ENCODE results near the gene ATG16L1. TPM values are rescaled to one million over a fixed set of nuclear protein-coding genes. Genes with fewer than 3 reads are reported as not detected.

ATG16L1 gene
- total RNA-seq, 2 experiments from 2014 or later: 55.9 to 58.9 TPM

DNA sequence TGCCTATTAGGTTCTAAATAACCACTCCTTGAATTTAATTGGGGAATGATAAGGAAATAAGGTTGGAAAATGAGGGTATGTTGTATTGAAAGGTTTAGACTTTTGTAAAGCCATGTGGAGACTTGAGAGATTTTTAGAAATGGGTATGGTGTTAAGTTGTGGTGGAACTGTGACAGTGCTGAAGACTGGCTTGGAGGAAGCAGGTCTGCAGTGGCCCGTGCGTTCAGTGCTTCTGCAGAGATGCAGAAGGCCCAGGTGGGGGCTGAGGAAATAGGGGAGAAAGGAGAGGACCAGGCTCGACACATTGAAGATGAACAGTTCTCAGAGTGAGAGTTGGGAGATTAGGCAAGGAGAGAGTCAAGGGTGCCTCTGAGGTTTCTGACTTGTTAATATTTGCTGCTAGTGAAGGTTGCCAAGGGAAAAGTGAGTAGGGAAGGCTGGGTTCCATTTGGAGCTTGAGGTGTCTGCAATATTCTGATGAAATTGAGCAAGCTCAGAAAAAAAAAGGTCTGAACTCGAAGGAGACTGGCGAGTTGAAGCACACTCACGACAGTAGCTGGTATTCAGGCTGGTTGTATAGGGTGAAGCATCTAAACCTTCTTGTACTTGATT is 30.6 kb downstream of the ATG16L1 start:
- ChIA-PET POLR2A (interaction anchor here (1.5 kb wide), 1 partner anchor 14 kb away, joined by 3 read pairs; no protein-coding TSS in a partner anchor), CTCF (no interaction called here)
- H3K27ac Mint-ChIP-seq: peak overlapping the region; percentile 15
- H3K9me3 Mint-ChIP-seq: no peaks in the 10 kb centered on the region
- no peak for DNase-seq
- peaks cover 10% of the 10 kb centered on the region for H3K4me1 Mint-ChIP-seq
- no peak overlapping the region for H3K4me3 Mint-ChIP-seq
- H3K27me3 Mint-ChIP-seq: no peaks in the 10 kb centered on the region
- peaks cover 76% of the 10 kb centered on the region for H3K36me3 Mint-ChIP-seq (ENCODE audit: low read depth)

DNA sequence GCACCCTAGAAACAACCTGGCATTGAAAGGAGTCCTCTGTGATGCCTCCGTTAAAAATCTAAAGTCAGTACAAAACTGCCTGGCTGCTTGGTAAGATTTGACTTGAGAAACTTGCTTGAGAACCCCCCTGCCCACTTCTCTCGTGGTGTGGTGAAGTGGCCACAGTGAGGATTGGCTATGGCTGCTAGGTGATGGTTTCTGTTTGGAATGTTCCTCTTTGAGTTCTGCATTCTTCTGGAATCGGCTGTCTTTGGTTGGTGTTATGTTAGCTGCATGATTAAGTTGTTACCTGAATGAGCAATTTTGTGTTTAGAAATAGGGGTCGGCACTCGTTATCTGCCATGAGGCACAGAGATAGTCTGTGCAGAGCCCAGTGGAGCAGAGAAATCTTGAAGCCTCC is 34.4 kb downstream of the ATG16L1 start:
- no peak for DNase-seq
- POLR2A ChIA-PET: no interaction called here
- Mint-ChIP-seq H3K4me1 (peaks cover 8% of the 10 kb centered on the region), H3K9me3 (no peaks in the 10 kb centered on the region), H3K27ac (no peak overlapping the region), H3K4me3 (no peak overlapping the region), H3K27me3 (no peaks in the 10 kb centered on the region), H3K36me3 (ENCODE audit: low read depth) (peaks cover 76% of the 10 kb centered on the region)
- CTCF ChIA-PET: no interaction called here

DNA sequence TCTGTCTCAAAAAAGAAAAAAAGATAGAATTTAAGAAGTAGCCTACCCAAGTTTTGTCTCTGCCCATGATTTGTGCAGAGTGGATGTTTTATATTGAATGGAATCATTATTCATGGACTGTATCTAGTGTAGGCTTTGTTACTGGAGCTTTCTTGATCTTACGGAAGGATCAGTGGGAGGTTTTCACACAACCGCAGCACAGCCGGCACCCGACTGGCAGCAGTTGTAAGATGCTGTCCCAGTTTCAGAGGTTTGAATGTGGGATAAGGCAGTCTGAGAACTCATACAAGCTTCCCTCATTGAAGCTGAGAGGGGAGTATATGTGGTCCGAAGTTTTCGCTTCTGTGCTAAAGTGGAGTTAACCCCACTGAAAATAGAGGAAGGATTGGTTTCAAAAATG is 36.4 kb downstream of the ATG16L1 start:
- POLR2A ChIA-PET: interaction anchor here (1.0 kb wide), 1 partner anchor 17 kb away, joined by 3 read pairs; no protein-coding TSS in a partner anchor
- CTCF ChIA-PET: no interaction called here
- DNase-seq: no peak
- H3K27ac Mint-ChIP-seq: no peak overlapping the region
- no peaks in the 10 kb centered on the region for H3K9me3 Mint-ChIP-seq
- H3K27me3 Mint-ChIP-seq: no peaks in the 10 kb centered on the region
- peaks cover 3% of the 10 kb centered on the region for H3K4me1 Mint-ChIP-seq
- H3K4me3 Mint-ChIP-seq: no peak overlapping the region
- peaks cover 76% of the 10 kb centered on the region for H3K36me3 Mint-ChIP-seq (ENCODE audit: low read depth)

DNA sequence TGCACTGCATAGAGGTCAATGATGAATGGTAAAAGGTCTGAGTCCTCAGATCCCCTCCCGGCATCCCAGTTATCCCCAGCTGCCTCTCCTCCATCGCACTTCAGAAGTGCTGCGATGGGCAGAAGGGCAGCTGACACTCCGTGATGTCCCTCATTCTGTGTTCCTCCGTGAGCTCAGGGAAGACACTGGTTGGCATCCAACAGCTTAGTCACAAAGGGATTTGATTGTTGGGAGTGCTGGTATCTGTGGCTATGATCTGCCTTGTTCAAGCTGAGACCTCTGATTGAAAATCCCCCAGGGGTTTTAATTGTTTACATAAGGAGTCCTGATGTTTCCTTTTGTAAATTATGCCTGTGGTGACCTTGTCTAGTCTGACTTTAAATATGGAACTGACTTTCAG is 37.2 kb downstream of the ATG16L1 start:
- H3K36me3 Mint-ChIP-seq (ENCODE audit: low read depth): peaks cover 80% of the 10 kb centered on the region
- H3K27me3 Mint-ChIP-seq: no peaks in the 10 kb centered on the region
- H3K4me1 Mint-ChIP-seq: peaks cover 2% of the 10 kb centered on the region
- H3K9me3 Mint-ChIP-seq: no peaks in the 10 kb centered on the region
- no peak overlapping the region for H3K4me3 Mint-ChIP-seq
- no peak for DNase-seq
- H3K27ac Mint-ChIP-seq: peak overlapping the region; percentile 9
- CTCF ChIA-PET: no interaction called here
- POLR2A ChIA-PET: interaction anchor here (1.3 kb wide), 1 partner anchor 21 kb away, joined by 3 read pairs; no protein-coding TSS in a partner anchor

DNA sequence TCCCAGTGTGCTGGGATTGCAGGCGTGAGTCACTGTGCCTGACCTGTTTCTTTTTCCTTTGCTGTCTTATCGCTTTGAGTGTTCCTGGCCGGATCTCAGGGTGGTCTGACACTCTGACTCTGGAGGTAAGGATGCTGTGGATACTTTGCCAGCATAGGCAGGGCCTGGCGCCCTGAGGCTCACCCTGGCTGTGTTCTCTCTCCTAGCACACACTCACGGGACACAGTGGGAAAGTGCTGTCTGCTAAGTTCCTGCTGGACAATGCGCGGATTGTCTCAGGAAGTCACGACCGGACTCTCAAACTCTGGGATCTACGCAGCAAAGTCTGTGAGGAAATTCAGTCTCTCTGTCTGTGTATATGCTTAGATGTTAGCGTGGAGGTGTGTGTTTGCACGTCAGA is 38.2 kb downstream of the ATG16L1 start:
- Mint-ChIP-seq H3K36me3 (ENCODE audit: low read depth) (peaks cover 88% of the 10 kb centered on the region), H3K9me3 (no peaks in the 10 kb centered on the region), H3K27ac (no peak overlapping the region), H3K27me3 (no peaks in the 10 kb centered on the region), H3K4me3 (no peak overlapping the region), H3K4me1 (peaks cover 2% of the 10 kb centered on the region)
- ChIA-PET POLR2A (interaction anchor here (1.2 to 1.3 kb wide), 2 partner anchors 10 to 22 kb away, joined by 3 to 5 read pairs; no protein-coding TSS in a partner anchor), CTCF (no interaction called here)
- DNase-seq: no peak

DNA sequence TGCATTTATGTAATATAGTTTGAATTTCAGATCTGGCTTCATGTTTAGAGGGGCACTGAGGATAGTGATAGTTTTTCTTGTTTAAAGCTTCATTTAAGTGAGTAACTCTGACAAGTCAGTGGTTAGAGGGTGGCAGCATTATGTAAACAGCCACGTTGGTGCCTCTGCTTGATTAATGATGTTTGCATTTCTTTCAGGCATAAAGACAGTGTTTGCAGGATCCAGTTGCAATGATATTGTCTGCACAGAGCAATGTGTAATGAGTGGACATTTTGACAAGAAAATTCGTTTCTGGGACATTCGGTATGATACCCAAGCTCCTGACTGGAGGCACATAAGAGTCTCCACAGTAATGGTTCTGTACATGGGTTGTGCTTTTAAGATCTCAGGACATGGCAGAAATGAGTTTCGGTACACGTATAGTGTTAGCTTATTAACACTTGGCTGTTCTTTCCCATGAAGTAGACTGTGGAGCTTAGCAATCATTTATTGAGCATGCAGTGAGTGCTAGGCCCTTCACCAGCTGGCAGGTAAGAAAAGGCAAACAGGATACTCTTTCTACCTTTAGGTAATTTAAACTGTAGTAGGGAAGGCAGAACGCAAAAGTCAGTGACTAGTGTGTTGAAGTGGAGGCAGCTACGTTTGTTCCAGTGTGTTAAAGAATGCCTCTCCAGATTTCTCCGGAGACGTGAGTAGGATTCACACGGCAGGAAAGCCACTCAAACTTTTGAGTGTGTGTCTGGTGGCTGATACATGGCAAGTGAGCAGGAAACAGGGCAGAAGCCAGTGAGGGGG is 38.8 kb downstream of the ATG16L1 start:
- Mint-ChIP-seq H3K4me3 (no peak overlapping the region), H3K4me1 (no peaks in the 10 kb centered on the region), H3K27ac (no peak overlapping the region), H3K9me3 (no peaks in the 10 kb centered on the region), H3K36me3 (ENCODE audit: low read depth) (peaks cover 88% of the 10 kb centered on the region), H3K27me3 (no peaks in the 10 kb centered on the region)
- CTCF ChIA-PET: no interaction called here
- POLR2A ChIA-PET: interaction anchor here (1.2 kb wide), 1 partner anchor 10 kb away, joined by 5 read pairs; no protein-coding TSS in a partner anchor
- no peak for DNase-seq

DNA sequence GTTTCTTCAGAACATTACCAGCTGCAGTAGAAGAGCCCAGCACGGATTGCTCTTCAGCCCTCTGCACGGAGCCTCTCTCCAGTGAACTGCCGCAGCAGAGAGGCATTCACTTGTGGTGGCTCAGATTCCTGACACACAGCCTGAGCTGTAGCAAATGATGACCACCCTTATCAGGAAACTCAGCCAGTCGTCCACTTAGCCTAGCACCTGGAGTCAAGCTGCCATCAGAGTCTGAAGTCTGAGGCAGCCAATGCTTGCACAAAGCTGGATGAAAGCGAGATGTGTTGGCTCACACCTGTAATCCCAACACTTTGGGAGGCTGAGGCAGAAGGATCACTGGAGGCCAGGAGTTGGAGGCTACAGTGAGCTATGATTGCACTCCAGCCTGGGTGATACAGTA is 44.4 kb downstream of the ATG16L1 start:
- Mint-ChIP-seq H3K4me3 (no peak overlapping the region), H3K9me3 (no peaks in the 10 kb centered on the region), H3K27ac (no peak overlapping the region), H3K4me1 (no peaks in the 10 kb centered on the region), H3K36me3 (ENCODE audit: low read depth) (peaks cover 58% of the 10 kb centered on the region), H3K27me3 (no peaks in the 10 kb centered on the region)
- CTCF ChIA-PET: interaction anchor here (1.7 kb wide), 1 partner anchor 28 kb away, joined by 4 read pairs; no protein-coding TSS in a partner anchor
- DNase-seq: no peak
- POLR2A ChIA-PET: interaction anchor here (0.7 to 2.2 kb wide), 3 partner anchors 17 to 55 kb away, joined by 4 to 5 read pairs (median 4); no protein-coding TSS in a partner anchor

DNA sequence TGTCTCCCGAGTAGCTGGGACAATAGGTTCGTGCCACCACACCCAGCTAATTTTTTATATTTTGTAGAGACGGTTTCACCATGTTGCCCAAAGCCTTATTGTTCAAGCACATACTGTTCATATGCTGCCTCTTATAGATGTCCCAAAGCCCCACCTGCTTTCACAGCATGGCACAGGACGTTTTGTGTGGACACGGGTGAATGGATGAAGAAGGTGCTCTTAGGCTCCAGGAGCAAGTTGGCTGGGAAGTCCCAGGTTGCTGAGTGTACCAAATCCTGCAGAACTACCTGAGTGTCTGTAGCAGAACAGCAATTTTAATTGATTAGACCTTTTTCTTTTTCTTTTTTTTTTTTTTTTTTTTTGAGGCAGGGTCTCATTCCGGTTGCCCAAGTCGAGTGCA is 45.6 kb downstream of the ATG16L1 start:
- ChIA-PET CTCF (interaction anchor here (1.7 kb wide), 1 partner anchor 29 kb away, joined by 4 read pairs; no protein-coding TSS in a partner anchor), POLR2A (interaction anchor here (1.1 to 2.2 kb wide), 2 partner anchors 34 to 63 kb away, joined by 5 read pairs; no protein-coding TSS in a partner anchor)
- no peak for DNase-seq
- Mint-ChIP-seq H3K4me1 (no peaks in the 10 kb centered on the region), H3K9me3 (no peaks in the 10 kb centered on the region), H3K4me3 (no peak overlapping the region), H3K27me3 (no peaks in the 10 kb centered on the region), H3K36me3 (ENCODE audit: low read depth) (peaks cover 46% of the 10 kb centered on the region), H3K27ac (no peak overlapping the region)

DNA sequence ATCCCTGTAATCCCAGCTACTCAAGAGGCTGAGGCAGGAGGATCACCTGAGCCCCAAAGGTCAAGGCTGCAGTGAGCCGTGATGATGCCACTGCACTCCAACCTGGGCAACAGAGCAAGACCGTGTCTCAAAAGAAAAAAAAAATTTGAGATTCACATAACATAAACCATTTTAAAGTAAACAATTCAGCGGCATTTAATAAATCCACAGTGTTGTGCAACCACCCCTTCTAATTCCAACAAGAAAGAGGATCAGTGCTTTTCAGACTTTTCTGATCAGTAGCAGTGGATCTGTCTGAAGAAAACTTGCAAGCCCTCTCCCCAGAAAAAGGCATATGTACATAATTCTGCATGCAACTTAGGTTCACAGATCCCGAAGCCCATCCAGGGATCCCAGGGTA is 48.9 kb downstream of the ATG16L1 start:
- Mint-ChIP-seq H3K36me3 (ENCODE audit: low read depth) (peaks cover 13% of the 10 kb centered on the region), H3K27me3 (no peaks in the 10 kb centered on the region), H3K4me3 (no peak overlapping the region), H3K27ac (no peak overlapping the region), H3K9me3 (no peaks in the 10 kb centered on the region), H3K4me1 (no peaks in the 10 kb centered on the region)
- no peak for DNase-seq
- POLR2A ChIA-PET: no interaction called here
- CTCF ChIA-PET: no interaction called here

DNA sequence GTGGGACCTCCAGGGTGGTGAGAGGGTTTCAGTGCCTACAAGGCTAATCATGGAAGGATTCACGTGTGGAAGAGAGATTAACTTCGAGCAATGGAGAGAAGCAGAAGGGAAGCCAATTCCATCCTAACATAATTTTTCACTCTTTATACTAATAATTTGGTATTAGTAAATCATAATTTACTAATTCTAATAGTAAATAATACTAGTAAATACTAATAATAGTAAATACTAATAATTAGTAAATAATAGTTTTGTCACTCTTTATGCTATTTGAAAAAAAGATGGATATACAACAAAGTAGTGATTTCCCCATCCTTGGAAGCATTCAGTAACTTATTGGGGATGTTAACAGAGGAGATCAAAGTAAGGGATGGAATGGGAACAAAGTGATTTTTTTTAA is 49.8 kb downstream of the ATG16L1 start:
- DNase-seq: no peak
- H3K27ac Mint-ChIP-seq: no peak overlapping the region
- H3K27me3 Mint-ChIP-seq: no peaks in the 10 kb centered on the region
- no peaks in the 10 kb centered on the region for H3K9me3 Mint-ChIP-seq
- H3K4me1 Mint-ChIP-seq: no peaks in the 10 kb centered on the region
- peaks cover 5% of the 10 kb centered on the region for H3K36me3 Mint-ChIP-seq (ENCODE audit: low read depth)
- H3K4me3 Mint-ChIP-seq: no peak overlapping the region
- ChIA-PET CTCF (no interaction called here), POLR2A (no interaction called here)

DNA sequence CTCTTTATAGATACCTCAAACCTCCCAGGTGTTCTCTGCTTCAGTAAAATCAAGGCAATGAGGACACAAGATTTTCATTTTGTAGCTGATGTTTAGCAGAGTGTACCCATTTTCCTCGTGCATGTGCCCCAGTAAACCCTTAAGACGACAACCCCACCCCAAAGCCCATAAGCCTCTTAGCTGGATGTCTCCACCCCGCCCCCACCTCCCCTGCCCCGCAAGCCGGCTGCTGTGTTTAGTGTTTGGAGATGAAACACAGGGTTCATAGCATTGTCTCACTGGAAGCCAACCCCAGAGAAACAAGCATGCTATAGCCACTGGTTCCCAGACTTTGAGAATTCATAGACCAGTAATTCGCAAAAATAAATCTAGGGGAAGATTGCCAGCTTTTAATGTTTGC is 50.3 kb downstream of the ATG16L1 start:
- Mint-ChIP-seq H3K27me3 (peaks cover 3% of the 10 kb centered on the region), H3K4me3 (no peak overlapping the region), H3K4me1 (no peaks in the 10 kb centered on the region), H3K27ac (no peak overlapping the region), H3K36me3 (ENCODE audit: low read depth) (peaks cover 3% of the 10 kb centered on the region), H3K9me3 (no peaks in the 10 kb centered on the region)
- ChIA-PET CTCF (no interaction called here), POLR2A (no interaction called here)
- no peak for DNase-seq

DNA sequence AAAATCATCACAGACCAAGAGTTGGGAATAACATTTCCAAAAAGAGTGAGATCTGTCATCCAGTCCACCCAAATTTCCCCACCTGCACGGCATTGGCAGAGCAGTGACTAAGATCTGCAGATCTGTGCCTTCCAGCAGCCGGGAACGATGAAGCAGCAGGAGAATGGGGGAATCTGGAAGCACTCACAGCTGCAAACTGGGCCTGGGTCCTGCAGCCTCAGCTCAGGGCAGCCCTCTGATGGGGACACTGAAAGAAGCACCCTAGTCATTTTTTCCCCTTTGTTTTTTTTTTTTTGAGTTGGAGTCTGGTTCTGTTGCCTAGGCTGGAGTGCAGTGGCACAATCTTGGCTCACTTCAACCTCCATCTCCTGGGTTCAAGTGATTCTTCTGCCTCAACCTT is 51.8 kb downstream of the ATG16L1 start:
- ChIA-PET CTCF (interaction anchor here (0.7 kb wide), 1 partner anchor 152 kb away, joined by 4 read pairs; no protein-coding TSS in a partner anchor), POLR2A (no interaction called here)
- no peaks in the 10 kb centered on the region for H3K9me3 Mint-ChIP-seq
- no peaks in the 10 kb centered on the region for H3K4me1 Mint-ChIP-seq
- peaks cover 3% of the 10 kb centered on the region for H3K27me3 Mint-ChIP-seq
- no peak overlapping the region for H3K27ac Mint-ChIP-seq
- DNase-seq: no peak
- H3K36me3 Mint-ChIP-seq (ENCODE audit: low read depth): peaks cover 3% of the 10 kb centered on the region
- no peak overlapping the region for H3K4me3 Mint-ChIP-seq

DNA sequence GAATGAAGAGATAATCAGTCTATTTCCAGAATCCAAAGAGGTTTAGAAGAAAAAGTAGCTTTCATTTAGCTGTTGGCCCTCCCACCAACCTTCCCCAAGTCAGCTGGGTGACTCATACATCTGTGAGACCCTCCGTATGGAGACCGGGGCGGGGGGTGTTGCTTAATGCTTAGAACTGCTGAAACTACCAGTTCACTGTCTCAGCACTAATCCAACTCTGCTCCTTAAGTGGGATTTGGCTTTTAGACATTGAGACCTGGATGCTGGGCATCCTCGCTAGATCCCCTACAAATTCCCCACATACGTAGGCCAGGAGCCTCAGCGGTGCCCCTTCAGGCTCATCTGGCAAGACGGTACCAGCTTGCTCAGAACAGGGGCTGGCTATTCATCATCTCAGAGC is 56.1 kb downstream of the ATG16L1 start, which contains the start of gene SAG:
SAG (plus strand) TSS at position 252 of the 400 bp plus-strand sequence. CDS start 1,374 bp downstream, outside the sequence.
- H3K4me3 Mint-ChIP-seq: no peak within 1 kb of the TSS
- CTCF ChIA-PET: interaction anchor here (2.1 kb wide), 1 partner anchor 10 kb away, joined by 5 read pairs; no protein-coding TSS in a partner anchor
- peaks cover 12% of the 10 kb centered on the region for H3K27me3 Mint-ChIP-seq
- H3K27ac Mint-ChIP-seq: no peak within 1 kb of the TSS
- POLR2A ChIA-PET: no interaction called here
- DNase-seq: no peak
- no peaks in the 10 kb centered on the region for H3K4me1 Mint-ChIP-seq
- no peaks in the 10 kb centered on the region for H3K36me3 Mint-ChIP-seq (ENCODE audit: low read depth)
- no peaks in the 10 kb centered on the region for H3K9me3 Mint-ChIP-seq
